ENCODE data around the gene C19orf81. TPM values are rescaled to one million over a fixed set of nuclear protein-coding genes. Genes with fewer than 3 reads are reported as not detected.
A peak's percentile ranks its signal among the peaks of the same experiment; 100 is the strongest.

The C19orf81 gene
- total and polyA plus RNA-seq, 9 of the 15 experiments (the other 6 are each of a cell fraction or from before 2014, with no cell fraction given): 2.5 to 42.9 (median 33.0) TPM; not detected in 4

GRCh38 chr19:50602935-50603334 is 46.3 kb upstream of the C19orf81 start (continued):
- no peak for TF ChIP-seq EWSR1 (IDR thresholded peaks at IDR 0.05; ENCODE audit: borderline replicate concordance, low read depth, partially characterized antibody)
- TF ChIP-seq RBM22 (IDR thresholded peaks at IDR 0.05; ENCODE audit: low read depth, low read length, poor library complexity, severe bottlenecking): no peak
- TF ChIP-seq TAL1 (IDR thresholded peaks at IDR 0.05): 0 out of 2 replicates have a peak, but pooled peaks have one; percentile 17
- peak; percentile 94 for TF ChIP-seq LARP7 (IDR thresholded peaks at IDR 0.05)
- peak; percentile 56; the same call in 1 of the 2 replicates for TF ChIP-seq SMARCA5 (IDR thresholded peaks at IDR 0.05)
- TF ChIP-seq TAF9B (IDR thresholded peaks at IDR 0.05; ENCODE audit: partially characterized antibody): peak; percentile 49
- peak; percentile 85 for TF ChIP-seq SMARCA4 (IDR thresholded peaks at IDR 0.05)
- TF ChIP-seq MLLT1 (IDR thresholded peaks at IDR 0.05): peak in 1 of 2 experiments; percentile 86; a peak in 3 of 4 replicates
- TF ChIP-seq TRIM24 (IDR thresholded peaks at IDR 0.05): 0 out of 4 replicates have a peak, but pooled peaks have one; percentile 15 to 58
- TF ChIP-seq TOE1 (IDR thresholded peaks at IDR 0.05; ENCODE audit: borderline replicate concordance): peak; percentile 45; the same call in 1 of the 2 replicates
- TF ChIP-seq TOE1 (CRISPR knock-in tag; IDR thresholded peaks at IDR 0.05; ENCODE audit: borderline replicate concordance, low read depth): no peak
- TF ChIP-seq BACH1 (tag; IDR thresholded peaks at IDR 0.05): no peak
- peak in 1 of 2 experiments; percentile 5; a peak in 1 of 4 replicates for TF ChIP-seq MAZ (CRISPR knock-in tag; conservative IDR thresholded peaks at IDR 0.05 in 1 of 2, IDR thresholded peaks at IDR 0.05 in 1 of 2)
- 0 out of 2 replicates have a peak, but pooled peaks have one; percentile 9 for TF ChIP-seq ARID2 (IDR thresholded peaks at IDR 0.05)
- TF ChIP-seq NR2C1 (IDR thresholded peaks at IDR 0.05): peak; percentile 21; the same call in 1 of the 2 replicates
- TF ChIP-seq NR2C1 (tag; IDR thresholded peaks at IDR 0.05): no peak
- peak; percentile 93; the same call in 1 of the 2 replicates for TF ChIP-seq THRB (CRISPR knock-in tag; conservative IDR thresholded peaks at IDR 0.05)
- 0 out of 2 replicates have a peak, but pooled peaks have one; percentile 4 for TF ChIP-seq EGR1 (conservative IDR thresholded peaks at IDR 0.05)
- TF ChIP-seq TEAD4 (IDR thresholded peaks at IDR 0.05; ENCODE audit: low read length): 0 out of 2 replicates have a peak, but pooled peaks have one; percentile 15
- no peak for TF ChIP-seq TEAD4 (CRISPR knock-in tag; IDR thresholded peaks at IDR 0.05; ENCODE audit: borderline replicate concordance)
- 0 out of 2 replicates have a peak, but pooled peaks have one; percentile 23 for TF ChIP-seq ZBTB5 (IDR thresholded peaks at IDR 0.05)

Measured in K562 (cell line).